ENCODE data around the gene RASA1. TPM values are rescaled to one million over a fixed set of nuclear protein-coding genes. Genes with fewer than 3 reads are reported as not detected.

RASA1 gene
- 32.3 and 35.0 TPM in 2 replicates for total RNA-seq (2014; rRNA removed; shearing (Covaris generic))
- polyA plus RNA-seq (2016; fragmentation: Nextera tagmentation; extraction: Ambion mirVana), result 7.1 and 9.3 TPM in 2 replicates
- long read RNA-seq, partial matches to known transcripts, result 0 of 2 reads
- long read RNA-seq, other reads (novel, unspliced or antisense), result 1 of 2 reads

DNA sequence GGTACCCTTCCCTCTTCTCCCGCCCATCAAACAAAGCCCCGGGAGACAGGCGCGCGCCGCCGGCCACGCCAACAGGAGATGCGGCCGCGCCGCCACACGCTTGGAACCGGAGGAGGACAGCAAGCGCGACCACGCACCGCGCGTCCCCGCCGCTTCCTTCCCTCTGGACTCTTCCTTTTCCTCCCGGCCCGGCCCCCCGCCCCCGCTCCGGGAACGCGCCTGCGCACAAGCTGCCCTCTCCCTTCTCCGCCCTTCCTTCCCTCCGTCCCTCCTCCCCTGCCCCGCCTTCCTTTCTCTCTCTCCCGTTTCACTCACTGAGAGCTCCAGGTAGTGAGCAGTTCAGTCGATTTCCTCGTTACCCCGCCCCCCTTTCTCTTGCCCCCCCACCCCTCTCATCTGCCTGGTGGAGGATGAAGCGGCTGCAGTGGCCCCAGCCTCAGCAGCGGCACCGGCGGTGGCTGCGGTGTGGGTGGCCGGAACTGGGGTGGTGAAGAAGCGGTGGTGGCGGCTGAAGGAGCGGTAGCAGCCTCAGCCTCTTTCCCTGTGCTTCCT is at the start of gene RASA1:
TSS of gene RASA1 (plus strand) at position 310 of the 552 bp plus-strand sequence. CDS start 569 bp downstream, outside the sequence.
- peak; percentile 72 for ATAC-seq
- Histone ChIP-seq H3K79me2 (replicated peaks; ENCODE audit: insufficient read depth) (peaks cover 39% of the 10 kb centered on the region), H3K4me2 (peak within 1 kb of the TSS; percentile 94), H3K36me3 (ENCODE audit: insufficient read depth) (no peaks in the 10 kb centered on the region), H2AFZ (peak within 1 kb of the TSS; percentile 77), H3K27me3 (ENCODE audit: insufficient read depth) (peaks cover 40% of the 10 kb centered on the region), H3K4me3 (peak within 1 kb of the TSS; percentile 86), H3F3A (replicated peaks; ENCODE audit: low read depth) (0 out of 2 replicates have a peak, but pooled peaks cover 4% of the 10 kb centered on the region), H3K9me2 (ENCODE audit: insufficient read depth) (no peaks in the 10 kb centered on the region), H4K20me1 (replicated peaks; ENCODE audit: insufficient read depth) (peaks cover 20% of the 10 kb centered on the region), H3K27ac (ENCODE audit: low read depth) (peak within 1 kb of the TSS; percentile 92), H3K4me1 (ENCODE audit: insufficient read depth) (peaks cover 27% of the 10 kb centered on the region)
- Mint-ChIP-seq H3K4me3 (peak within 1 kb of the TSS; percentile 97), H3K27me3 (ENCODE audit: insufficient read depth, low read depth, poor library complexity) (peaks cover 29% of the 10 kb centered on the region), H3K27ac (peak within 1 kb of the TSS; percentile 94), H3K9me3 (no peaks in the 10 kb centered on the region), H3K4me1 (peaks cover 41% of the 10 kb centered on the region), H3K36me3 (ENCODE audit: low read depth) (peaks cover 9% of the 10 kb centered on the region; the same call in 2 of the 3 replicates)
- TF ChIP-seq, protein P1, sequence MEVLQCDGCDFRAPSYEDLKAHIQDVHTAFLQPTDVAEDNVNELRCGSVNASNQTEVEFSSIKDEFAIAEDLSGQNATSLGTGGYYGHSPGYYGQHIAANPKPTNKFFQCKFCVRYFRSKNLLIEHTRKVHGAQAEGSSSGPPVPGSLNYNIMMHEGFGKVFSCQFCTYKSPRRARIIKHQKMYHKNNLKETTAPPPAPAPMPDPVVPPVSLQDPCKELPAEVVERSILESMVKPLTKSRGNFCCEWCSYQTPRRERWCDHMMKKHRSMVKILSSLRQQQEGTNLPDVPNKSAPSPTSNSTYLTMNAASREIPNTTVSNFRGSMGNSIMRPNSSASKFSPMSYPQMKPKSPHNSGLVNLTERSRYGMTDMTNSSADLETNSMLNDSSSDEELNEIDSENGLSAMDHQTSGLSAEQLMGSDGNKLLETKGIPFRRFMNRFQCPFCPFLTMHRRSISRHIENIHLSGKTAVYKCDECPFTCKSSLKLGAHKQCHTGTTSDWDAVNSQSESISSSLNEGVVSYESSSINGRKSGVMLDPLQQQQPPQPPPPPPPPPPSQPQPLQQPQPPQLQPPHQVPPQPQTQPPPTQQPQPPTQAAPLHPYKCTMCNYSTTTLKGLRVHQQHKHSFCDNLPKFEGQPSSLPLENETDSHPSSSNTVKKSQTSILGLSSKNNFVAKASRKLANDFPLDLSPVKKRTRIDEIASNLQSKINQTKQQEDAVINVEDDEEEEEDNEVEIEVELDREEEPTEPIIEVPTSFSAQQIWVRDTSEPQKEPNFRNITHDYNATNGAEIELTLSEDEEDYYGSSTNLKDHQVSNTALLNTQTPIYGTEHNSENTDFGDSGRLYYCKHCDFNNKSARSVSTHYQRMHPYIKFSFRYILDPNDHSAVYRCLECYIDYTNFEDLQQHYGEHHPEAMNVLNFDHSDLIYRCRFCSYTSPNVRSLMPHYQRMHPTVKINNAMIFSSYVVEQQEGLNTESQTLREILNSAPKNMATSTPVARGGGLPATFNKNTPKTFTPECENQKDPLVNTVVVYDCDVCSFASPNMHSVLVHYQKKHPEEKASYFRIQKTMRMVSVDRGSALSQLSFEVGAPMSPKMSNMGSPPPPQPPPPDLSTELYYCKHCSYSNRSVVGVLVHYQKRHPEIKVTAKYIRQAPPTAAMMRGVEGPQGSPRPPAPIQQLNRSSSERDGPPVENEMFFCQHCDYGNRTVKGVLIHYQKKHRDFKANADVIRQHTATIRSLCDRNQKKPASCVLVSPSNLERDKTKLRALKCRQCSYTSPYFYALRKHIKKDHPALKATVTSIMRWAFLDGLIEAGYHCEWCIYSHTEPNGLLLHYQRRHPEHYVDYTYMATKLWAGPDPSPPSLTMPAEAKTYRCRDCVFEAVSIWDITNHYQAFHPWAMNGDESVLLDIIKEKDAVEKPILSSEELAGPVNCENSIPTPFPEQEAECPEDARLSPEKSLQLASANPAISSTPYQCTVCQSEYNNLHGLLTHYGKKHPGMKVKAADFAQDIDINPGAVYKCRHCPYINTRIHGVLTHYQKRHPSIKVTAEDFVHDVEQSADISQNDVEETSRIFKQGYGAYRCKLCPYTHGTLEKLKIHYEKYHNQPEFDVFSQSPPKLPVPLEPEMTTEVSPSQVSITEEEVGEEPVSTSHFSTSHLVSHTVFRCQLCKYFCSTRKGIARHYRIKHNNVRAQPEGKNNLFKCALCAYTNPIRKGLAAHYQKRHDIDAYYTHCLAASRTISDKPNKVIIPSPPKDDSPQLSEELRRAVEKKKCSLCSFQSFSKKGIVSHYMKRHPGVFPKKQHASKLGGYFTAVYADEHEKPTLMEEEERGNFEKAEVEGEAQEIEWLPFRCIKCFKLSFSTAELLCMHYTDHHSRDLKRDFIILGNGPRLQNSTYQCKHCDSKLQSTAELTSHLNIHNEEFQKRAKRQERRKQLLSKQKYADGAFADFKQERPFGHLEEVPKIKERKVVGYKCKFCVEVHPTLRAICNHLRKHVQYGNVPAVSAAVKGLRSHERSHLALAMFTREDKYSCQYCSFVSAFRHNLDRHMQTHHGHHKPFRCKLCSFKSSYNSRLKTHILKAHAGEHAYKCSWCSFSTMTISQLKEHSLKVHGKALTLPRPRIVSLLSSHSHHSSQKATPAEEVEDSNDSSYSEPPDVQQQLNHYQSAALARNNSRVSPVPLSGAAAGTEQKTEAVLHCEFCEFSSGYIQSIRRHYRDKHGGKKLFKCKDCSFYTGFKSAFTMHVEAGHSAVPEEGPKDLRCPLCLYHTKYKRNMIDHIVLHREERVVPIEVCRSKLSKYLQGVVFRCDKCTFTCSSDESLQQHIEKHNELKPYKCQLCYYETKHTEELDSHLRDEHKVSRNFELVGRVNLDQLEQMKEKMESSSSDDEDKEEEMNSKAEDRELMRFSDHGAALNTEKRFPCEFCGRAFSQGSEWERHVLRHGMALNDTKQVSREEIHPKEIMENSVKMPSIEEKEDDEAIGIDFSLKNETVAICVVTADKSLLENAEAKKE (CRISPR knock-in tag; IDR thresholded peaks at IDR 0.05), result no peak
- TF ChIP-seq ZNF331 (CRISPR knock-in tag; IDR thresholded peaks at IDR 0.05; ENCODE audit: low read depth), result 0 out of 2 replicates have a peak, but pooled peaks have one; percentile 30
- TF ChIP-seq JUNB (IDR thresholded peaks at IDR 0.05; ENCODE audit: unreplicated experiment), result no peak
- TF ChIP-seq, protein P2, sequence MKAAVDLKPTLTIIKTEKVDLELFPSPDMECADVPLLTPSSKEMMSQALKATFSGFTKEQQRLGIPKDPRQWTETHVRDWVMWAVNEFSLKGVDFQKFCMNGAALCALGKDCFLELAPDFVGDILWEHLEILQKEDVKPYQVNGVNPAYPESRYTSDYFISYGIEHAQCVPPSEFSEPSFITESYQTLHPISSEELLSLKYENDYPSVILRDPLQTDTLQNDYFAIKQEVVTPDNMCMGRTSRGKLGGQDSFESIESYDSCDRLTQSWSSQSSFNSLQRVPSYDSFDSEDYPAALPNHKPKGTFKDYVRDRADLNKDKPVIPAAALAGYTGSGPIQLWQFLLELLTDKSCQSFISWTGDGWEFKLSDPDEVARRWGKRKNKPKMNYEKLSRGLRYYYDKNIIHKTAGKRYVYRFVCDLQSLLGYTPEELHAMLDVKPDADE (IDR thresholded peaks at IDR 0.05), result 0 out of 2 replicates have a peak, but pooled peaks have one; percentile 16
- peak; percentile 85 for TF ChIP-seq POLR2AphosphoS5 (IDR thresholded peaks at IDR 0.05; ENCODE audit: low read depth)
- TF ChIP-seq CREB1 (CRISPR knock-in tag; IDR thresholded peaks at IDR 0.05; ENCODE audit: low read depth), result no peak
- no peak for TF ChIP-seq STAT1 (IDR thresholded peaks at IDR 0.05; ENCODE audit: unreplicated experiment)
- TF ChIP-seq, protein P3, sequence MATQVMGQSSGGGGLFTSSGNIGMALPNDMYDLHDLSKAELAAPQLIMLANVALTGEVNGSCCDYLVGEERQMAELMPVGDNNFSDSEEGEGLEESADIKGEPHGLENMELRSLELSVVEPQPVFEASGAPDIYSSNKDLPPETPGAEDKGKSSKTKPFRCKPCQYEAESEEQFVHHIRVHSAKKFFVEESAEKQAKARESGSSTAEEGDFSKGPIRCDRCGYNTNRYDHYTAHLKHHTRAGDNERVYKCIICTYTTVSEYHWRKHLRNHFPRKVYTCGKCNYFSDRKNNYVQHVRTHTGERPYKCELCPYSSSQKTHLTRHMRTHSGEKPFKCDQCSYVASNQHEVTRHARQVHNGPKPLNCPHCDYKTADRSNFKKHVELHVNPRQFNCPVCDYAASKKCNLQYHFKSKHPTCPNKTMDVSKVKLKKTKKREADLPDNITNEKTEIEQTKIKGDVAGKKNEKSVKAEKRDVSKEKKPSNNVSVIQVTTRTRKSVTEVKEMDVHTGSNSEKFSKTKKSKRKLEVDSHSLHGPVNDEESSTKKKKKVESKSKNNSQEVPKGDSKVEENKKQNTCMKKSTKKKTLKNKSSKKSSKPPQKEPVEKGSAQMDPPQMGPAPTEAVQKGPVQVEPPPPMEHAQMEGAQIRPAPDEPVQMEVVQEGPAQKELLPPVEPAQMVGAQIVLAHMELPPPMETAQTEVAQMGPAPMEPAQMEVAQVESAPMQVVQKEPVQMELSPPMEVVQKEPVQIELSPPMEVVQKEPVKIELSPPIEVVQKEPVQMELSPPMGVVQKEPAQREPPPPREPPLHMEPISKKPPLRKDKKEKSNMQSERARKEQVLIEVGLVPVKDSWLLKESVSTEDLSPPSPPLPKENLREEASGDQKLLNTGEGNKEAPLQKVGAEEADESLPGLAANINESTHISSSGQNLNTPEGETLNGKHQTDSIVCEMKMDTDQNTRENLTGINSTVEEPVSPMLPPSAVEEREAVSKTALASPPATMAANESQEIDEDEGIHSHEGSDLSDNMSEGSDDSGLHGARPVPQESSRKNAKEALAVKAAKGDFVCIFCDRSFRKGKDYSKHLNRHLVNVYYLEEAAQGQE (IDR thresholded peaks at IDR 0.05; ENCODE audit: unreplicated experiment), result no peak
- peak; percentile 95 for DNase-seq (ENCODE audit: low spot score)
